K562 (cell line): ENCODE measurements around the gene CHPF. TPM values are rescaled to one million over a fixed set of nuclear protein-coding genes. Genes with fewer than 3 reads are reported as not detected.

Experiments
- ATF7 ChIP-seq: fragments of 450-650 bp; IDR thresholded peaks from 2 replicates; pipeline ENCODE4 v1.7.1; 2014; ENCODE audit warnings: mild to moderate bottlenecking, moderate library complexity
- BACH1 ChIP-seq: fragments of 200-800 bp; sonication (Bioruptor generic); IDR thresholded peaks from 2 replicates; pipeline ENCODE4 v1.6.1; 2016; ENCODE audit warnings: missing genetic modification characterization, missing compliant biosample characterization
- CHAMP1 ChIP-seq: fragments of 450-650 bp; IDR thresholded peaks from 2 replicates; pipeline ENCODE4 v1.6.1; 2016; ENCODE audit warnings: mild to moderate bottlenecking
- CHCHD3 ChIP-seq: fragments of 250-450 bp; sonication (Bioruptor Pico); IDR thresholded peaks from 2 replicates; pipeline ENCODE4 v2.1.2; 2022; ENCODE audit warnings: mild to moderate bottlenecking
- CREB1 ChIP-seq, 2 experiments: sonication (generic) in 1 of 2; formaldehyde crosslinking in 1 of 2; IDR thresholded peaks; 2 replicates each; pipeline versions ENCODE4 v1.6.1 to v1.8.0; 2012 to 2022; ENCODE audit warnings: inconsistent platforms in 1 of 2, mild to moderate bottlenecking in 1 of 2, missing genetic modification reagents in 1 of 2, moderate library complexity in 1 of 2
- HCFC1 ChIP-seq: IDR thresholded peaks from 2 replicates; pipeline ENCODE4 v1.6.1; 2012; ENCODE audit warnings: low read depth, low read length, improper control_type of control experiment
- HDAC6 ChIP-seq: IDR thresholded peaks from 2 replicates; pipeline ENCODE4 v1.6.1; 2012; ENCODE audit warnings: low read depth, mild to moderate bottlenecking, control low read depth, inconsistent platforms, low read length, moderate library complexity
- KLF6 ChIP-seq: fragments of 250-450 bp; sonication (Bioruptor Pico); IDR thresholded peaks from 2 replicates; pipeline ENCODE4 v1.4.0; 2020; ENCODE audit warnings: mild to moderate bottlenecking, moderate library complexity, borderline replicate concordance
- MEIS2 ChIP-seq: fragments of 450-650 bp; IDR thresholded peaks from 2 replicates; pipeline ENCODE4 v1.6.1; 2014; ENCODE audit warnings: mild to moderate bottlenecking; ENCODE audit not compliant: partially characterized antibody
- PHF8 ChIP-seq: fragments of 200-600 bp; sonication (generic); IDR thresholded peaks from 2 replicates; pipeline ENCODE4 v1.6.1; 2012; ENCODE audit warnings: mixed run types, mild to moderate bottlenecking, inconsistent platforms, low read length, moderate library complexity, borderline replicate concordance
- PTRF ChIP-seq: fragments of 450-650 bp; IDR thresholded peaks from 2 replicates; pipeline ENCODE4 v1.6.1; 2016; ENCODE audit warnings: mild to moderate bottlenecking, missing genetic modification characterization, missing compliant biosample characterization
- SAFB2 ChIP-seq: fragments of 200-400 bp; formaldehyde crosslinking; IDR thresholded peaks from 2 replicates; pipeline ENCODE4 v1.6.1; 2018; ENCODE audit warnings: borderline replicate concordance, low read length, low read depth, moderate library complexity; ENCODE audit not compliant: severe bottlenecking
- SMC3 ChIP-seq: conservative IDR thresholded peaks from 2 replicates; pipeline ENCODE4 v1.6.1; 2011; ENCODE audit warnings: low read depth, low read length, improper control_type of control experiment; ENCODE audit not compliant: insufficient read depth
- SUPT5H ChIP-seq: fragments of 450-650 bp; IDR thresholded peaks from 2 replicates; pipeline ENCODE4 v1.6.1; 2016
- THRAP3 ChIP-seq: fragments of 450-650 bp; IDR thresholded peaks from 2 replicates; pipeline ENCODE4 v1.6.1; 2016; ENCODE audit warnings: mild to moderate bottlenecking, inconsistent platforms, borderline replicate concordance
- ZBTB2 ChIP-seq: fragments of 450-650 bp; IDR thresholded peaks from 2 replicates; pipeline ENCODE4 v1.6.1; 2016; ENCODE audit warnings: antibody characterized with exemption
- polyA plus RNA-seq, 8 experiments: library from polyadenylated mRNA; depleted of rRNA in 4 of 8; stranded (reverse) in 5 of 8; unstranded in 3 of 8; fragments of >200 nt; fragmentation: Nextera tagmentation in 2 of 8; fragmentation: Illumina TruSeq in 1 of 8; extraction: Ambion mirVana in 2 of 8; extraction: Trizol in 1 of 8; gene quantifications; 2 replicates each; pipeline versions ENCODE4 v1.2.1 to v1.2.3, GENCODE V29; 2011 to 2014; ENCODE audit warnings: inconsistent platforms in 1 of 8, missing spikeins in 1 of 8
- total RNA-seq, 7 experiments: library from RNA; depleted of rRNA in 6 of 7; stranded (reverse); fragments of >200 nt in 6 of 7; fragmentation: Illumina TruSeq in 2 of 7; extraction: Trizol in 2 of 7; gene quantifications; 2 replicates each; pipeline versions ENCODE4 v1.2.1 to v1.2.3, GENCODE V29; 2011 to 2021; ENCODE audit warnings: low replicate concordance in 1 of 7
- TF ChIP-seq, protein P1 (sequence below), 2 experiments: fragments of 450-650 bp in 1 of 2; IDR thresholded peaks; 2 replicates each; pipeline ENCODE4 v1.6.1; 2011 to 2017; ENCODE audit warnings: low read depth in 2 of 2, antibody characterized with exemption in 1 of 2, borderline replicate concordance in 1 of 2, low read length in 1 of 2, mild to moderate bottlenecking in 1 of 2, mixed read lengths in 1 of 2; ENCODE audit not compliant: control insufficient read depth in 1 of 2
- TF ChIP-seq, protein P2 (sequence below), 2 experiments: fragments of 450-650 bp in 1 of 2; sonication (generic) in 1 of 2; formaldehyde crosslinking; conservative IDR thresholded peaks; 2 replicates each; pipeline versions ENCODE4 v1.4.0 to v1.8.1; 2020 to 2022; ENCODE audit warnings: mild to moderate bottlenecking in 1 of 2, missing genetic modification reagents in 1 of 2

CHPF gene
- total and polyA plus RNA-seq, 9 of the 15 experiments (the other 6 are each of a cell fraction or from before 2014, with no cell fraction given) = 0.15 to 57.2 (median 7.9) TPM

- peak; percentile 84; the same call in 1 of the 2 replicates for TF ChIP-seq CHAMP1
- peak; percentile 68 for TF ChIP-seq CREB1 (IDR thresholded peaks at IDR 0.05)
- TF ChIP-seq CREB1 (CRISPR knock-in tag; IDR thresholded peaks at IDR 0.05) = no peak
- peak; percentile 12 for TF ChIP-seq MEIS2
- peak; percentile 83 for TF ChIP-seq ZBTB2
- TF ChIP-seq, protein P1, sequence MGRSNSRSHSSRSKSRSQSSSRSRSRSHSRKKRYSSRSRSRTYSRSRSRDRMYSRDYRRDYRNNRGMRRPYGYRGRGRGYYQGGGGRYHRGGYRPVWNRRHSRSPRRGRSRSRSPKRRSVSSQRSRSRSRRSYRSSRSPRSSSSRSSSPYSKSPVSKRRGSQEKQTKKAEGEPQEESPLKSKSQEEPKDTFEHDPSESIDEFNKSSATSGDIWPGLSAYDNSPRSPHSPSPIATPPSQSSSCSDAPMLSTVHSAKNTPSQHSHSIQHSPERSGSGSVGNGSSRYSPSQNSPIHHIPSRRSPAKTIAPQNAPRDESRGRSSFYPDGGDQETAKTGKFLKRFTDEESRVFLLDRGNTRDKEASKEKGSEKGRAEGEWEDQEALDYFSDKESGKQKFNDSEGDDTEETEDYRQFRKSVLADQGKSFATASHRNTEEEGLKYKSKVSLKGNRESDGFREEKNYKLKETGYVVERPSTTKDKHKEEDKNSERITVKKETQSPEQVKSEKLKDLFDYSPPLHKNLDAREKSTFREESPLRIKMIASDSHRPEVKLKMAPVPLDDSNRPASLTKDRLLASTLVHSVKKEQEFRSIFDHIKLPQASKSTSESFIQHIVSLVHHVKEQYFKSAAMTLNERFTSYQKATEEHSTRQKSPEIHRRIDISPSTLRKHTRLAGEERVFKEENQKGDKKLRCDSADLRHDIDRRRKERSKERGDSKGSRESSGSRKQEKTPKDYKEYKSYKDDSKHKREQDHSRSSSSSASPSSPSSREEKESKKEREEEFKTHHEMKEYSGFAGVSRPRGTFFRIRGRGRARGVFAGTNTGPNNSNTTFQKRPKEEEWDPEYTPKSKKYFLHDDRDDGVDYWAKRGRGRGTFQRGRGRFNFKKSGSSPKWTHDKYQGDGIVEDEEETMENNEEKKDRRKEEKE (IDR thresholded peaks at IDR 0.05; ENCODE audit: borderline replicate concordance in 1 of 2, control insufficient read depth in 1 of 2, low read depth in 2 of 2, low read length in 1 of 2) = 0 out of 4 replicates have a peak, but pooled peaks of 1 of the 2 experiments have one; percentile 43
- TF ChIP-seq, protein P2, sequence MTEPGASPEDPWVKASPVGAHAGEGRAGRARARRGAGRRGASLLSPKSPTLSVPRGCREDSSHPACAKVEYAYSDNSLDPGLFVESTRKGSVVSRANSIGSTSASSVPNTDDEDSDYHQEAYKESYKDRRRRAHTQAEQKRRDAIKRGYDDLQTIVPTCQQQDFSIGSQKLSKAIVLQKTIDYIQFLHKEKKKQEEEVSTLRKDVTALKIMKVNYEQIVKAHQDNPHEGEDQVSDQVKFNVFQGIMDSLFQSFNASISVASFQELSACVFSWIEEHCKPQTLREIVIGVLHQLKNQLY (CRISPR knock-in tag; conservative IDR thresholded peaks at IDR 0.05) = no peak
- TF ChIP-seq SAFB2 = no peak
- TF ChIP-seq PHF8 = no peak
- peak; percentile 25; the same call in 1 of the 2 replicates for TF ChIP-seq SMC3
- no peak for TF ChIP-seq THRAP3
- TF ChIP-seq HCFC1 = no peak
- 0 out of 2 replicates have a peak, but pooled peaks have one; percentile 20 for TF ChIP-seq SUPT5H
- TF ChIP-seq CHCHD3 (CRISPR knock-in tag) = no peak
- TF ChIP-seq HDAC6 = no peak
- peak; percentile 44; the same call in 1 of the 2 replicates for TF ChIP-seq ATF7
- no peak for TF ChIP-seq BACH1 (tag)
- TF ChIP-seq KLF6 (CRISPR knock-in tag) = no peak
- TF ChIP-seq PTRF (tag) = no peak
Observed at GRCh38 chr2:219509780-219510511, 33.7 kb downstream of the CHPF start (continued).
